ENCODE data around the gene LRRC46. TPM values are rescaled to one million over a fixed set of nuclear protein-coding genes. Genes with fewer than 3 reads are reported as not detected.

The LRRC46 gene, protein sequence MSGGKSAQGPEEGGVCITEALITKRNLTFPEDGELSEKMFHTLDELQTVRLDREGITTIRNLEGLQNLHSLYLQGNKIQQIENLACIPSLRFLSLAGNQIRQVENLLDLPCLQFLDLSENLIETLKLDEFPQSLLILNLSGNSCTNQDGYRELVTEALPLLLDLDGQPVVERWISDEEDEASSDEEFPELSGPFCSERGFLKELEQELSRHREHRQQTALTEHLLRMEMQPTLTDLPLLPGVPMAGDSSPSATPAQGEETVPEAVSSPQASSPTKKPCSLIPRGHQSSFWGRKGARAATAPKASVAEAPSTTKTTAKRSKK
- total RNA-seq, result not detected
- long read RNA-seq, result 0 reads

DNA sequence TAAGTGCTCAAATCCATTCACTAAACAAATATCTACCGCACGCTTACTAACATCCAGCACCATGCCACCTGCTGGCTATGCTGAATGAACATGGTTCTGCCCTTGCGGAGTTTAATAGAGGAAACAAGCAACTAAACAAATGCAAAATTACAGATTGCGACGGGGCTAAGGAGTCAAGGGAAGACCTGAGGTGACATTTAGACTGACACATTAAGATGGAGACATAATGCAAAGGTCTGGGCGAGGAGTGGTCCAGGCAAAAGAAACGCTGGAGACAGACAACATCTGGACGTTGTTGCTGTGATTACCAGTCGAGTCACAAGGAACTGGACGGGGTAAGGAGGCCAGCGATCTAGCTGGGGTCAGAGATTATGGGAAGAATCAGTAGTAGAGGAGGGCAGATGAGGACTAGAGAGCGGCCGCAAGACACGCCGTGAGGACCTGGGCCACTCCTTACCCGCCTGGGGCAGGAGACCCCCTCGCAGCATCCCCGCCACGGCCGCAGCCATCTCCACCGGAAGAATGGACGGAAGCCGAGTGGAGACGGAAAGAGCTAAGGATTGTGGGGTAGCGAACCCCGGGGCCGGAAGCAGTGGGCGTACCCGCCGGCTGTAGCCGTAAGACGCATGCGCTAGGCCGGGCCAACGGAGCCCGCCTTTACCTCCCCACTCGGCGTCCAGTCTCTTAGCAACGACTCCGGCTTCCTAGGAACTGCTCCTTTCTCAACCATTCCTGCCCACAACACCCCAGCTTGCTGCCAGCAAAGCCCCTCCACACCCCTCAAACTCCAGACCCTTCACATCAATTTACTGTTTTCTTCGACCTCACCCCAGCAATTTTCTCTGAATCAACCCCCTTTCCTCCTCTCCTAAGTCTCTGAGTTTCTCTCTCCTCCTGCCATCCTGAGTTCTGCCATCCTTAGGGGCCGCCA lies at the start of gene LRRC46, which contains the start of gene MRPL10:
LRRC46 (plus strand) TSS at position 668 of the 931 bp plus-strand sequence. CDS start 320 bp downstream, outside the sequence.
MRPL10 (minus strand) TSS at position 539 of the 931 bp plus-strand sequence; CDS start at position 509, 30 bp downstream.
- peak; percentile 95 for DNase-seq
- intact Hi-C loops (cut with DNase I), result no loop called here
- peak; percentile 96 for ATAC-seq

DNA sequence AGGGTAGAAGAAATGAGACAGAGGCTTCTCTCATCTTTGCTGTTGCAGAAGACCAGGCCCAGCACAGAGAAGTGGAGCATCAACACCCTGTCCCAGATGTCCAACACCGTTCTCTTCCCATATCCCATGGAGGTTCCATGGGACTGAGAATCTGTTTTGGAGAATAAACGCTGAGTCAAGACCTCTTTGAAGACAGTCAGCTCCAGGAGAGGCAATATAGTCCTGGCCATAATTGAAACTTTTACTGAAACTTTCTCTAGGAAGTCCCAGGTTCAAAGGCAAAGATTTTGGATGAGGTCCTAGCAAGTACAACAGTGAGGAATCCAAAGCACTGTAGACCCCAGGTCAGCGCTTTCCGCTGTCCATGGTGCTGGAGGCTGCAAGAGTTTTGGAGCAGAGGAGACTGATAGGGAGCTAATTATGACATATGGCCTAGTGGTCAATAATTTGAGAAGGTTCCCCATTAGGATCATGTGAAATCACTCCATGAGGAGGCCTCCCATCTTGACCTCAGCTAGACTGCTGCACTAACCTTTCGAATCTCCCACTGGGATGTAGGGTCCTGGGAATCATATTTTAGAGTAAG lies 45.8 kb upstream of the LRRC46 start:
- DNase-seq (no peak), ATAC-seq (no peak)
- intact Hi-C loops (cut with DNase I), result no loop called here

DNA sequence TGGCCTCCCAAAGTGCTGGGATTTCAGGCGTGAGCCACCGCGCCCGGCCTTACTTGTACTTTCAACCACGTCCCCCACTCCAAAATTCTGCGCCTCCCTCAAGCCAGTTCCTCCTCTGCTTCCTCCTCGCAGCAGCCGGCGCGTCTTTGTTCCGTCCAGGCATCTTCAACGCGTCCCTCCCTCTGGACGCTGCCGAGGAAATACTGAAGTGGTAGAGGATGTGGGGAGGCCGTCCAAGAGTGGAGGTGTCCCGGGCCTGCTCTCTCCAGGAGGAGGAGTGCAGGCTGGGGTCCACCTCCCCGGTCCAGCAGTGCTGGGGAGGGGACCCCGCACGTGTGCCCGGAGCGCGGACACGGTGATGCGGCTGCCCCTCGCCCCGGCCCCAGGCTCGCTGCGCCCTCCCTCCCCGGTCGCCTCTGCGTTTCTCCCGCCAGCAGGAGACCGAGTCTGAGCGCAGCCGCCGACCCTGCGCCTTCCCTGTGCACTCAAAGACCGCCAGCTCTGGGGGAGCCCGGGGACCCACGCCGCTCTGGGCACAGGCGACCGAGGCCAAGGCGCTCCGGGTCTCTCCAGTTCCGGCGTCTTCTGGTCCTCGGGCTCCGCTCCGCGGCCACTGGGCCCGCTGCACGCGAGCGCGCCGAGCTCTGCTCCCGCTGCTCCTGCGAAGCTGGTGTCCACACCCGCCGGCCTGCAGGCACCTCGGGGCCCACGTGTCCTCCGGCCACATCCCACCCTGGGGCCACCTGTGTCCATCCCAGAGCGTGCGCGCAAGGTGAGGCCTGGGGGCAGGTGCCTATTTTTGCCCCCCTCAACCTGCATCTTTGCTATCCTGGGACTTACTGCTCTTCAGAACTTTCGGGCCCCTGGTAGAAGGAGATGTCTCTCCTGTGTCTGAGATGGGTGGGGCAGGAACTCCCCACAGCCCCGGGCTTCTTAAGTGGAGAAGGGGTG lies 41.6 kb upstream of the LRRC46 start:
- intact Hi-C loops (cut with DNase I), result loop anchor here in 1 of 2 donors (10.0 kb wide), 2 partner anchors 55 to 125 kb away; partner anchors contain the start of gene TBX21
- DNase-seq, result peak; percentile 55
- peak; percentile 94 to 95 for ATAC-seq

DNA sequence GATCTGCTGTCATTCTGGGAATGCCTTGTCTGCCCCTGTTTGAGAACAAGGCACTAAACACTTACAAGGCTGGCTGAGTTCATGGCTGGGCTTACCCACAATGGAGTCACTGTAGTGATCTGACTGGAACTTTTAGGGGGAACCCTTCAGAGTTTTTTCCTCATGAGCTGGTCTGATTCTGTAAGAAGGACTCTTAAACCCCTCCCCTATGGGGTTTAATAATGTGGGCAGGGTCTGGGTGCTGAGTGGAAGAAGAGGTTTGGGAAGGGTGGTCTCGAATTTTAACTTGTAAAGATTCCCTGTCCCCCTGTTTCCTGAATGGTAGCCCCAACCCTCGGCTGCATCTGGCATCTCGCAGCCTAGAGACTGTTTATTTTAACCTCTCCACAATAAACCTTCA lies 40.4 kb upstream of the LRRC46 start:
- ATAC-seq (no peak), DNase-seq (no peak)
- intact Hi-C loops (cut with DNase I), result loop anchor here in 1 of 2 donors (10.0 kb wide), 2 partner anchors 56 to 126 kb away; partner anchors contain the start of gene TBX21

DNA sequence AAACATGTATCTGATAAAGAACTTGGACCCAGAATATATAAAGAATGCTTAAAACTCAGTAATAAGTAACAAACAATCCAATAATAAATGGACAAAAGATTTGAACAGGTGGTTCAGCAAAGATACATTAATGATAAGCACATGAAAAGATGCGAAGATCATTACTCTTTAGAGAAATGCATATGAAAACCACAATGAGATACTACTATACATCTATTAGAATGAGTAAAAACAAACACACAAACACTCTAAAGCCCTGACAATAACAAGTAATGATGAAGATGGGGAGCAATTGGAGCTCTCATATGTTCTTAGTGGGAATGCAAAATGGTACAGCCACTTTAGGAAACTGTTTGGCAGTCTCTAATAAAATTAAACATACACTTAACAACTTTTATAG lies 39.0 kb upstream of the LRRC46 start:
- ATAC-seq (no peak), DNase-seq (no peak)
- intact Hi-C loops (cut with DNase I), result loop anchor here in 1 of 2 donors (10.0 kb wide), 2 partner anchors 58 to 128 kb away; partner anchors contain the start of gene TBX21

DNA sequence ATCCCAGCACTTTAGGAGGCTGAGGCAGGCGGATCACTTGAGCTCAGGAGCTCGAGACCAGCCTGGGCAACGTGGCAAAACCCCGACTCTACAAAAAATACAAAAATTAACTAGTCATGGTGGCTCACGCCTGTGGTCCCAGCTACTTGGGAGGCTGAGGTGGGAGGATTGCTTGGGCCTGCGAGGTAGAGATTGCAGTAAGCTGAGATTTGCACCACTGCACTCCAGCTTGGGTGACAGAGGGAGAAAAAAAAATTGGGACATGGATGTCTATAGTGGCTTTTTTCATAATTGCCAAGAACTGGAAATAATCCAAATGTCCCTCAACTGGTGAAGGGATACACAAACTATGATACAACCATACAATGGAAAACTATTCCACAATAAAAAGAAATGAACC lies 38.5 kb upstream of the LRRC46 start:
- ATAC-seq, result no peak
- no peak for DNase-seq
- intact Hi-C loops (cut with DNase I), result loop anchor here in 1 of 2 donors (10.0 kb wide), 2 partner anchors 58 to 128 kb away; partner anchors contain the start of gene TBX21

DNA sequence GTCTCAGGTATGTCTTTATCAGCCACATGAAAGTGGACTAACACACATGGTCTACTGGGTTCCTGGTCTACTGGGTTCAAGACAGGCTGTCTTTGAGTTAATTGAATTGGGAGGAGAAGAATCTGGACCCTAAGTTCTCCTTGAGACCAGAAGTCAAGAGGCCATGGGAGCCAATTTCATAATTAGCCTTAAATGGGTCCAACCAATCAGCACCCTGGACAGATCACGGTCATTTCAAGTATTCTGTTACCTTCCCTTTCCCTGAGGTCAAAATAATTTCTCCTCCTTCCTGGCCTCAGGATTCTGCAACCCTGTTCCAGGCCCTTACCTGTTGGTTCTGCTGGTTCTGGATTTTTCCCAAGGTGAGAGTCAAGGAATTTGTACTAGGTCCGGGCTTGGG lies 33.7 kb upstream of the LRRC46 start:
- intact Hi-C loops (cut with DNase I), result loop anchor here in 1 of 2 donors (10.0 kb wide), 2 partner anchors 63 to 133 kb away; partner anchors contain the start of gene TBX21
- ATAC-seq (no peak), DNase-seq (no peak)

DNA sequence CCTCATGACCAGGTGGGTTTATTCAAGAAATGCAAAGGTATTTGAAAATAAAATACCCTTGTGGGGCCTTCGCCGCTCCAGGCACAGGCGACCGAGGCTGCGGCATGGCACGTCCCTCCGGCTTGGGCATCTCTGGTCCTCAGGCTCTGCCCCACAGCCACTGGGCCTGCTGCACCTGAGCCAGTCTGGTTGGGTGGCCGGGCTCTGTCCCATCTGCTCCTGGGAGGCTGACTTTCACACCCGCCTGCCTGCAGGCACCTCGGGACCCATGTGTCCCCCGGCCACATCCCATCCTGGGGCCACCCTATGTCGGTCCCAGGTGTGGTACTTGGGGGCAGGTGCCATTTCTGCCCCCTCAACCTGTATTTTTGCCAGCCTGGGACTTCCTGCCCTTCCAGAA lies 30.8 kb upstream of the LRRC46 start:
- ATAC-seq, result no peak
- intact Hi-C loops (cut with DNase I), result loop anchor here (5.0 to 10.0 kb wide), 2 partner anchors 103 to 136 kb away; no protein-coding TSS in a partner anchor

DNA sequence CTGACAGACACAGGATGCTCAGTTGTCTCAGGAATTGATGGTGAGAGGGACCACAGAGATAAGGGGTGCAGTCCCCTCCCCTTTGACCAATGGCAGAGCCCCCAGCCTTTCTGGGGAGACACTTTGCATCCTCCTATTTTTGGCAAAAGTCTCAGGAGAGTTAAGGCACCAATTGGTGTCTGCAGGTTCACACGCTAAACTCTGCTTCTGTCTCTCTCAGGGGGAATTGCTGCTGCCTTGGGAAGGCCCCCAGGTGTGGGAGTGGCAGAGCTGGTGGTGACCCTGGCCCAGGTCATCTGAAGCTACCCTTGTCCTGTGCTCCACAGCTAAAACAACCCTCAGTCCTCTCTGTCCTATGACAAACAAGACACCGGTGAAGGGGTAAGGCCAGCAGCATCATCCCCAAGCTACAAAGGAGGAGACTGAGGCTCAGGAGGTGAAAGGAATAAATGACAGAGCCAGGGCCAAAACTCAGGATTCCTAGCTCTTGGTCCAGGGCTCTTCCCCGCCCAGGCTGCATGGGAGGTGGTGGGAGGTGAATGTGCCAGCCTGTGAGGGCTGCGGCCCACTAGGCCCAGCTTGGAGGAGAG lies 30.2 kb upstream of the LRRC46 start:
- intact Hi-C loops (cut with DNase I), result loop anchor here (5.0 to 10.0 kb wide), 2 partner anchors 104 to 136 kb away; no protein-coding TSS in a partner anchor
- DNase-seq (no peak), ATAC-seq (no peak)

More for the DNA sequence above, 30.8 kb upstream of the LRRC46 start:
- no peak for DNase-seq

DNA sequence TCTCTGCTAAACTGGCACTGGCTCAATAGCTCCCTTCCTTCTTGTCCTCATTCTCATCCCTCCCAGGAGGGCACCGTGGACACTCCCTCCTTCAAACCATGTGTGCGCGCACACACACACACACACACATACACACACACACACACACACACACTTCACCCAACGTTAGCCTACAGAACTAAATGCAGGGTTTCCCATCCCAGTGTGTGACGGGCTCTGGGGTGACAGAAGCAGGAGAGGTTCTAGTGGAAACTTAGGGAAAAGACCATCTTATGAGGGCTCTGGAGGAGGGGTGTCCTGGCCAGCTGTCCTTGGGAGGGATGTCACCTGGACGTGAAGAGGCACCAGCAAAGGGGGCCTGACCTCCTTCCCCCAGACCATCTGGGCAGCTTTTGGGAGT lies 29.6 kb upstream of the LRRC46 start:
- ATAC-seq, result no peak
- intact Hi-C loops (cut with DNase I), result loop anchor here (5.0 to 10.0 kb wide), 2 partner anchors 105 to 137 kb away; no protein-coding TSS in a partner anchor
- no peak for DNase-seq

DNA sequence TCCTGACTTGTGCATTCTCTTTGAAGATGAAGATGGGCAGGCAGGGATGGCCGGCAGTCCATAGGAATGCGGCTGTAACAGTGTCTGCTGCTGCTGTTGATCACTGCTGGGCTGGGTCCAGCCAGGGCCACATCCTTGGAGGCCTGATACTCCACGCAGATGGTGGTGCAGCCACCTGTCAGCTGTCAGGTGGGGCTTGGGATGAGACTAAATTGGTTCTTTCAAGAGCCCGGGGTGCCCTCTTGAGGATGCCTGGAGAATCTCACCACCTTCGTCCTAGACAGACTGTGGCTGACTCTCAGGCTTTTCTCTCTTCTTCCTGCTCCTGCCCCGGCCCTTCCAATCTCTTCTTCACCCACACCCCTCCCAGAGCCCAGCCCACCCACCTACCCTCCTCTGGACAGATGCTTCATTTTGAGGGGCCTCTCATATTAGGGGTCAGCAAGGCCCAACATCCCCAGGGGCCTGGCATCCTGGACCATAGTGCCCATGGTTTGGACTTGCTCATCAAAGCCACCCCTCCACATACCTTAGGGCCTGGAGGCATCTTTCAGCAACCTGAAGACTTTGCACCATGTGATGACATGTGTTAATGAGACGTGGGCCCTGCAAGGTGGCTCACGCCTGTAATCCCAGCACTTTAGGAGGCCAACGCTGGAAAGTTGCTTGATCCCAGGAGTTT lies 29.0 kb upstream of the LRRC46 start:
- intact Hi-C loops (cut with DNase I), result loop anchor here (5.0 to 10.0 kb wide), 2 partner anchors 105 to 138 kb away; no protein-coding TSS in a partner anchor
- ATAC-seq, result peak; percentile 46 to 70
- no peak for DNase-seq

DNA sequence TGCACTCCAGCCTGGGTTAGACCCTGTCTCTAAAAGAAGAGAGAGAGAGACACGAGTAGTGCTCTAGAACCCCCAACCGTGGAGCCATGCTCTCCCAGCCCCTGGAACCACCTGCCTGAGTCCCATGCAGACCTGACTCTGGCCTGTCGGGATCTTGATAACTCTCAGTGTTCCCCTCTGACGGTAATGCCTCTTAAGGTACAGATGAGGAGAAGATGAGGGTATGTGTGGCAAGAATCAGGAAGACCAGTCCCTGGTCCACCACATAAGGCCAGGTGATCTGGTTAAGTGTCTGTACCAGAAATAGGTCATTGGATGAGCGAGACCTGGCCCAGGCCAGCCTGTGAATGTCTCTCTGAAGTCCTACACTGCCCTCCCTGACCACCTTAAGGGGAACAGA lies 28.3 kb upstream of the LRRC46 start:
- intact Hi-C loops (cut with DNase I), result loop anchor here (5.0 to 10.0 kb wide), 2 partner anchors 106 to 138 kb away; no protein-coding TSS in a partner anchor
- DNase-seq (no peak), ATAC-seq (no peak)

DNA sequence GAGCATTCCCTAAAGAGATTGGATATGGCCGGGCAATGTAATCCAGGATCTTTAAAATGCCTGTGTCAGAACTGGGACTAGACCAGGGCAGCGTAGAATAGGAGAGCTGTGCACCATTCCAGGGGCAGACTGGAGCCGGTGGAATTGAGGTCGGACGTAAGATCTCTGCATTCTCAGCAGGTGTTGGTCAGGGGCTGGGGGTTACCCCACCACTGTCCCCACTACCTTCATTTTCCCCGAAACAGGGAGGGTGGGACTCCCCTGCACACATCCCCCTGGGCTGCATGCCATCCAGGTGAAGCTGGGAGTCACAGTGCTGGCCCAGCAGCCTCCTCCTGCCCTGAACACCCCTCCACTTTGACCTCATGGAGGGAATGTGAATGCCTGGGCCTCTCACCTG lies 27.7 kb upstream of the LRRC46 start:
- no peak for DNase-seq
- intact Hi-C loops (cut with DNase I), result loop anchor here (5.0 to 10.0 kb wide), 2 partner anchors 106 to 139 kb away; no protein-coding TSS in a partner anchor
- ATAC-seq, result no peak

DNA sequence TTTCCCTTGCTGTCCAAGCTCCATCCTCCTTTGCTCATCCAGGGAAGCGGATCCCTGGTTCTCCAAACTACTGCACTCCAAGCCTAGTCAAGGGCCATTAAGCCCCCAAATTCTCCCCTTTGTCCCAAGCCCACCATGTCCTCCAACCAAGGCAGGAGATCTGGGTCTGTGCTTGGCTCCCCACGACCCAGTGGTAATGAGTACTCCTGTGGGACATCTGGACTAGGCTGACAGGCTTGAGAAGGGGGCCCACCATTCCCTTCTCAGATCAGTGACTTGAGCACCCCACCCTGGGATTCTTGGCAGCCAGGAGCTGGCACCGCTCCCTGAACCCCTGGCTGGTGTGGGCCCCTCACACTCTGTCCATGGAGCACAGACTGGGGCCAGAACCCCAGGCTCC lies 27.0 kb upstream of the LRRC46 start:
- intact Hi-C loops (cut with DNase I), result loop anchor here (5.0 to 10.0 kb wide), 2 partner anchors 107 to 140 kb away; no protein-coding TSS in a partner anchor
- no peak for ATAC-seq

DNA sequence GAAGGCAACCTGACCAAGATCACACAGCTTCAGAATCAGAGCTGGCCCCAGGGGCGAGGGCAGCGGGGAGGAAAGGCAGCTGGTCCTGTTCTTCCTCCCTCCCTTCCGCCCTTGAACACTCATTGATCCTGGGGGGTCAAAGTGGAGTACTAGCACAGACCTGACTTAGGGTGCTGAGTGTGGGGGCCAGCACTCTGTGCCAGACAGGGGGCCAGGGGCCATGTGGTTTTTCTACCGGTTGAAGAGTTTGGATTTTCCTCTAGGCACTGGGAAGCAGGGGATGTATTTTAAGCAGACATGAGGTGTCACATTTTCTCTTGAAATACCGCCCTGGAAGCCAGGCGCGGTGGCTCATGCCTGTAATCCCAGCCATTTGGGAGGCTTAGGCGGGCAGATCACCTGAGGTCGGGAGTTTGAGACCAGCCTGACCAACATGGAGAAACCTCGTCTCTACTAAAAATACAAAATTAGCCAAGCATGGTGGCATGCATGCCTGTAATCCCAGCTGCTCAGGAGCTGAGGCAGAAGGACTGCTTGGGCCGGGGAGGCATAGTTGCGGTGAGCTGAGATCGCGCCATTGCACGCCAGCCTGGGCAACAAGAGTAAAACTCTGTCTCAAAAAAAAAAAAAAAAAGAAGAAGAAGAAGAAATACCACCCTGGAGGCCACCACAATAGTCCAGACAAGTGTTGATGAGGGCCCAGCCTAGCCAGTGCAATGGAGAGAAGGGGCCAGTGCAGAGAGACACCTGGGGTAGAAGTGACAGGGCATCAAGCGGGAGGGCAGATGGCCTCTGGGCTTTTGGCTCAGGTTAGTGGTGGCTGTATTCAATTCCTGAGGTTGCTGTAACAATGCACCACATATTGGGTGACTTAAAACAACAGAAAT lies 25.2 kb upstream of the LRRC46 start:
- ATAC-seq (no peak), DNase-seq (no peak)
- intact Hi-C loops (cut with DNase I), result loop anchor here in 1 of 2 donors (10.0 kb wide), 1 partner anchor 141 kb away; no protein-coding TSS in a partner anchor

More for the DNA sequence above, 27.0 kb upstream of the LRRC46 start:
- DNase-seq, result no peak

Measured in left cardiac atrium (tissue), 4 donors.